Measurements from ENCODE around the gene SEC24C.
"Not testable (repeated sequence)": the region's sequence is repeated elsewhere in the genome, so short reads cannot be mapped to it uniquely, and the experiment has no call there.

GRCh38 chr10:73695302-73695701 is 48.9 kb upstream of the SEC24C start:
- not testable (repeated sequence) for TF ChIP-seq POLR2A, CTCF (IDR thresholded peaks at IDR 0.05)

All from right lobe of liver (tissue), 4 donors.